HCT116 (cell line): ENCODE results near the gene HDAC8. TPM values are rescaled to one million over a fixed set of nuclear protein-coding genes. Genes with fewer than 3 reads are reported as not detected.

ENCODE experiments used
- ATAC-seq: fragments of 200-7000 bp; cut with Tn5 transposase; 2 replicates; pipeline ENCODE4 v1.9.1; 2020; ENCODE audit warnings: mild to moderate bottlenecking, moderate library complexity
- BruUV-seq: library from RNA; stranded (reverse); fragments of 400-500 nt; replicated peaks from 2 replicates; lab custom pipeline; 2021; lab: Mats Ljungman, UMichigan
- CTCF ChIA-PET: fragments of 300-600 bp; sonication (Branson Sonifier 250); formaldehyde crosslinking; loops from one replicate; lab custom pipeline; 2021; ENCODE audit warnings: antibody characterized with exemption; lab: Charles Lee
- POLR2A ChIA-PET: fragments of 300-600, 350-600 bp; sonication (Branson Sonifier 250); formaldehyde crosslinking; loops from one replicate; lab custom pipeline; 2021; ENCODE audit warnings: antibody characterized with exemption; lab: Charles Lee
- RAD21 ChIA-PET, 2 experiments: fragments of 300-600 bp; sonication (Branson Sonifier 250); formaldehyde crosslinking; loops; one replicate each; lab custom pipeline; 2023; ENCODE audit warnings: low total read pairs in 2 of 2; ENCODE audit not compliant: uncharacterized antibody in 2 of 2, unreplicated experiment in 2 of 2, low non-redundant PET in 1 of 2; lab: Charles Lee
- DNase-seq: peaks from one replicate; pipeline ENCODE4 v3.0.0-alpha.2; 2010; ENCODE audit warnings: low read depth, low spot score
- H2AFZ ChIP-seq: fragments of 200-600 bp; shearing (Covaris generic), sonication (generic); 2 replicates; pipeline ENCODE4 v1.6.1; 2017; ENCODE audit warnings: low read depth, mixed run types, mixed read lengths, antibody characterized with exemption, low read length; ENCODE audit not compliant: poor library complexity, severe bottlenecking
- H3K27ac ChIP-seq: 2 replicates; pipeline ENCODE4 v1.5.1; 2012; ENCODE audit warnings: low read depth, low read length
- H3K27me3 ChIP-seq: fragments of 200-600 bp; sonication (generic); 2 replicates; pipeline ENCODE4 v1.6.1; 2016; ENCODE audit warnings: mixed run types, low read length, mixed read lengths; ENCODE audit not compliant: insufficient read depth
- H3K36me3 ChIP-seq, 2 experiments: fragments of 200-500 bp in 1 of 2; fragments of 200-600 bp in 1 of 2; sonication (Bioruptor generic) in 1 of 2; sonication (generic) in 1 of 2; 2 replicates each; pipeline versions ENCODE4 v1.5.1 to v1.6.1; 2014 to 2016; ENCODE audit warnings: low read length in 2 of 2, inconsistent platforms in 1 of 2, mixed read lengths in 1 of 2, mixed run types in 1 of 2; ENCODE audit not compliant: insufficient read depth in 2 of 2, control insufficient read depth in 1 of 2
- H3K4me1 ChIP-seq, 2 experiments: fragments of 200-600 bp in 1 of 2; sonication (generic) in 1 of 2; 2 replicates each; pipeline versions ENCODE4 v1.5.1 to v1.6.1; 2012 to 2017; ENCODE audit warnings: low read length in 2 of 2, inconsistent platforms in 1 of 2, mild to moderate bottlenecking in 1 of 2, mixed read lengths in 1 of 2, mixed run types in 1 of 2, moderate library complexity in 1 of 2; ENCODE audit not compliant: insufficient read depth in 2 of 2, control insufficient read depth in 1 of 2
- H3K4me2 ChIP-seq: fragments of 200-600 bp; sonication (generic); 2 replicates; pipeline ENCODE4 v1.6.1; 2017; ENCODE audit warnings: mixed run types, low read length, mixed read lengths
- H3K4me3 ChIP-seq, 2 experiments: fragments of 200-600 bp in 1 of 2; sonication (generic) in 1 of 2; replicated peaks in 1 of 2; 2 replicates each; pipeline ENCODE4 v1.5.1; 2011 to 2016; ENCODE audit warnings: low read length in 2 of 2, control low read depth in 1 of 2, low read depth in 1 of 2, mild to moderate bottlenecking in 1 of 2, mixed read lengths in 1 of 2, mixed run types in 1 of 2
- H3K79me2 ChIP-seq: fragments of 200-600 bp; sonication (generic); 2 replicates; pipeline ENCODE4 v1.6.1; 2017; ENCODE audit warnings: mild to moderate bottlenecking, mixed run types, low read length, moderate library complexity, mixed read lengths; ENCODE audit not compliant: insufficient read depth
- H3K9ac ChIP-seq: fragments of 200-600 bp; sonication (generic); 2 replicates; pipeline ENCODE4 v1.6.1; 2016; ENCODE audit warnings: low read length, mixed read lengths
- H3K9me2 ChIP-seq: fragments of 200-600 bp; sonication (generic), shearing (Covaris generic); 2 replicates; pipeline ENCODE4 v1.6.1; 2017; ENCODE audit warnings: mixed run types, mild to moderate bottlenecking, moderate library complexity; ENCODE audit not compliant: insufficient read depth
- H3K9me3 ChIP-seq, 2 experiments: fragments of 200-500 bp in 1 of 2; fragments of 200-600 bp in 1 of 2; sonication (Bioruptor generic) in 1 of 2; sonication (generic) in 1 of 2; 2 replicates each; pipeline ENCODE4 v1.6.1; 2014 to 2017; ENCODE audit warnings: low read length in 2 of 2, mixed read lengths in 2 of 2, inconsistent platforms in 1 of 2, low read depth in 1 of 2, mild to moderate bottlenecking in 1 of 2, mixed run types in 1 of 2, moderate library complexity in 1 of 2; ENCODE audit not compliant: control insufficient read depth in 1 of 2, insufficient read depth in 1 of 2
- H4K20me1 ChIP-seq: fragments of 200-600 bp; sonication (generic), shearing (Covaris generic); 2 replicates; pipeline ENCODE4 v1.6.1; 2017; ENCODE audit warnings: mixed run types, mild to moderate bottlenecking, moderate library complexity; ENCODE audit not compliant: insufficient read depth
- CBX3 ChIP-seq: IDR thresholded peaks from 2 replicates; pipeline ENCODE4 v1.6.1; 2012; ENCODE audit warnings: low read depth
- CEBPB ChIP-seq: IDR thresholded peaks from 2 replicates; pipeline ENCODE4 v1.6.1; 2012; ENCODE audit warnings: low read depth
- EGR1 ChIP-seq: IDR thresholded peaks from 2 replicates; pipeline ENCODE4 v1.6.1; 2012; ENCODE audit warnings: low read depth
- ELF1 ChIP-seq: IDR thresholded peaks from 2 replicates; pipeline ENCODE4 v1.6.1; 2012; ENCODE audit warnings: low read depth, borderline replicate concordance
- EZH2phosphoT487 ChIP-seq: fragments of 200-600 bp; IDR thresholded peaks from 2 replicates; pipeline ENCODE4 v1.6.1; 2018; ENCODE audit warnings: antibody characterized with exemption, borderline replicate concordance
- FOSL1 ChIP-seq: IDR thresholded peaks from 2 replicates; pipeline ENCODE4 v1.6.1; 2012; ENCODE audit warnings: low read depth
- JUND ChIP-seq: IDR thresholded peaks from 2 replicates; pipeline ENCODE4 v1.6.1; 2012
- MAX ChIP-seq: IDR thresholded peaks from 2 replicates; pipeline ENCODE4 v1.6.1; 2012
- POLR2A ChIP-seq: IDR thresholded peaks from 2 replicates; pipeline ENCODE4 v1.7.0; 2011; ENCODE audit warnings: borderline replicate concordance; ENCODE audit not compliant: insufficient read depth, insufficient read length; ENCODE audit errors: extremely low read depth
- POLR2AphosphoS5 ChIP-seq: IDR thresholded peaks from 2 replicates; pipeline ENCODE4 v1.6.1; 2011; ENCODE audit warnings: mild to moderate bottlenecking, low read depth, low read length, moderate library complexity
- SP1 ChIP-seq: IDR thresholded peaks from 2 replicates; pipeline ENCODE4 v1.6.1; 2012; ENCODE audit warnings: low read depth
- SRF ChIP-seq: IDR thresholded peaks from 2 replicates; pipeline ENCODE4 v1.6.1; 2012; ENCODE audit warnings: low read depth
- TCF7L2 ChIP-seq: IDR thresholded peaks from 2 replicates; pipeline ENCODE4 v1.7.0; 2011; ENCODE audit warnings: borderline replicate concordance, inconsistent platforms; ENCODE audit not compliant: insufficient read depth, insufficient read length; ENCODE audit errors: extremely low read depth
- ZBTB33 ChIP-seq: IDR thresholded peaks from 2 replicates; pipeline ENCODE4 v1.6.1; 2011; ENCODE audit warnings: mild to moderate bottlenecking, low read length, moderate library complexity; ENCODE audit not compliant: insufficient replicate concordance; ENCODE audit errors: extremely low read depth
- ZFX ChIP-seq: fragments of 450-650 bp; IDR thresholded peaks from 2 replicates; pipeline ENCODE4 v1.6.1; 2017
- intact Hi-C: fragments of 100-400 bp; cut with micrococcal nuclease; formaldehyde crosslinking; loops from 2 replicates; pipeline ENCODE4 v1.10.0; 2022
- total RNA-seq: library from RNA; stranded (reverse); gene quantifications from one replicate; pipeline ENCODE4 v1.2.1, GENCODE V29; 2021; ENCODE audit not compliant: unreplicated experiment

HDAC8 gene
- total RNA-seq, 1 experiment from 2014 or later, result 24.1 TPM

GRCh38 chrX:72393836-72394517 lies 178.7 kb downstream of the HDAC8 start:
- ChIA-PET CTCF (no interaction called here), POLR2A (no interaction called here), RAD21 (no interaction called here)
- Histone ChIP-seq H3K36me3 (no peaks in the 10 kb centered on the region), H3K79me2 (no peaks in the 10 kb centered on the region), H3K9me2 (no peaks in the 10 kb centered on the region), H2AFZ (no peak overlapping the region), H4K20me1 (no peaks in the 10 kb centered on the region), H3K4me2 (no peak overlapping the region), H3K27me3 (no peaks in the 10 kb centered on the region), H3K4me1 (no peaks in the 10 kb centered on the region), H3K9me3 (no peaks in the 10 kb centered on the region), H3K4me3 (no peak overlapping the region), H3K27ac (no peak overlapping the region), H3K9ac (no peak overlapping the region)
- DNase-seq (no peak), ATAC-seq (no peak)
- intact Hi-C loops, result no loop called here
- BruUV-seq, result no TSS peak
- TF ChIP-seq EZH2phosphoT487 (no peak), JUND (no peak), EGR1 (no peak), SP1 (no peak), ZBTB33 (no peak), POLR2AphosphoS5 (no peak), ZFX (no peak), CEBPB (no peak), TCF7L2 (no peak), ELF1 (no peak), MAX (no peak), FOSL1 (no peak), SRF (no peak), CBX3 (no peak), POLR2A (no peak)
